OCI-M2 (cell line): ENCODE results near the gene THRB.
"Not testable (repeated sequence)": the region's sequence is repeated elsewhere in the genome, so short reads cannot be mapped to it uniquely, and the experiment has no call there.

Experiments used
- DNase-seq: peaks from one replicate; lab custom pipeline; 2025; ENCODE audit not compliant: unreplicated experiment; lab: John Stamatoyannopoulos, UW

Gene THRB

GRCh38 chr3:24450160-24450907, 44.3 kb downstream of the THRB start:
- no peak for DNase-seq

- DNase-seq = no peak
Observed at GRCh38 chr3:24447836-24448235, 46.8 kb downstream of the THRB start.

DNA sequence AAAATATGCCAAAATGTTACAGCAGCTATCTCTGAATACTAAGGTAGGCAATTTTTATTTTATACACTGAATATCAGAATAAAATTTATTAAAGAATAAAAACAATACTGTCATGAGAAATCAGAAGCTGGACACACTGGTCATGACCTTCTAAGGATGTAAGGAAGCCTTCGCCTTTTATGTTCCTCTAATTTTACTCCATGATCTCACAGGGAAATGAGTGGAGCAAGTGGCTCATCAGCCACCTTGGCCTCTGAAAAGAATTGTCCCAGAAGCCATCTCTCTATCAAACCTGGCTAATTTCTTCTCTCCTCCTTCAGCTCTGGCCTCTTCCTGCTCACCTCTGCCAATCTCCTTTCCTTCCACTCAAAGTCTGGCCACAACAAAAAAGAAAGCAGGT, 48.6 kb downstream of the THRB start:
- DNase-seq = no peak

DNA sequence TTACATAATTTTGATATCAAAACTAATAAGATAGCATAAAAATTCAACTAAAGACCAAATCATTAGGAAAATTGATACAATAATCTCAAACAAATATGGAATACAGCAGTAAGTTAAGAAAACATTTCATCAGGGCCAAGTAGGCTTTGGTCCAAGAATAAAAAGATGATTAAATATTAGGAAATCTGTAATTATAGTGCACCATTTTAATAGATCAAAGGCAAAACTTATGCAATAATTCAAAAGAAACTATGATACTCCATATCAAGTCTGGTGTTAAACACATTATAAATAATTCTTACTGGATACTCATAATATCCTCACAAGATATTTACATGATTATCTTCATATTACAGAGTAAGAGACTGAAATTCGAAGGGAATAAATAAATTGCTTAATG, 51.2 kb downstream of the THRB start:
- DNase-seq = no peak

GRCh38 chr3:24440760-24441464, 53.7 kb downstream of the THRB start:
- no peak for DNase-seq

DNA sequence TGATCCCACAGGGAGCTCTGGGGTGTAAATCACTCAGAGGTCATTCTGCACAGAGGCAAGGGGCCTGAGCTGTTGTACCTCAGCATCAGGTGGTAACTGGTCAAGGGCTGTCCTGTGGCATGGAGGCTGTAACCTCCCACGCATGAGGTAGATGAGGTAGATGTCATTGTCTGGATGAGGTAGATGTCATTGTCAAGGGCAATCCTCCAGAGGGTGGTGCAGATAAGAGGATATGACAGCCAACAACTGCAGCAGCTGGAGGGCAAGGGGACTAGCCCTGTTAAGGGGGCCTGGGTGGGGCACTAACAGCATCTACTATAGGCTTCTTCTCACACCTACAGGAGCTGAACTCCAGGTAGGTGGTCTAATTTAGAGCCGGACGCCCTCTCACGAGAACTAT, 55.6 kb downstream of the THRB start:
- no peak for DNase-seq

DNA sequence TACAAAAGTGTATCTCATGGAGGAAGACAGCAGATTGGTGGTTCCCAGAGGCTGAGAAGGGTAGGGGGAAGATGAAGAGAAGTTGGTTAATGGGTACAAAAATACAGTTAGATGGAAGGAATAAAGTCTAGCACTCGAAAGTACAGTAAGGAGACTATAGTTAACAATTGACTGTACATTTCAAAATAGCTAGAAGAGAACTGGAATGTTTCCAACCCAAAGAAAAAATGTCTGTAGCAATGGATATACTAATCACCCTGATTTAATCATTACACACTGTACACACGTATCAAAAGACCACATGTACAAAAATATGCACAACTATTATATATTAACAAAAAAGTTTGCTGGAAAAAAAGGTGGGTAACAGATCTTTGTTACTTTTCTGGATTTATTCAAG, 57.3 kb downstream of the THRB start:
- no peak for DNase-seq

DNA sequence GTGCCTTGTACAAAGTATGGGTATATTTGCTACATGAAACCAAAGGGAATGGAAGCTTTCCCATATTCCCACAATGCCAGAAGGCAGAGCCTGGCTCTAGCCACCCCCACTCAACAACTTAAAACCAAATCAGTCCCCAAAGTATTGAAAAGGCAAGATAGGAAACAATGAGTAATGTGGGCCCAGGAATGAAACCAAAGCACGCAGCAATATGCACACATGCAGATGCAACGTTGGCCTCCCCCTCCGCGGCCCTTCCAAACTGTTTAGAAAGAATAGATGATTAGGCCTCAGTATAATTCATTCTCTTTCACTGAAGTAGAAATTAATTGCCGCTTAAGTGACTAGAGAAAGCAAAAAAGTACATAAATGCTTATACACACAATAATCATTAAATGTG, 59.1 kb downstream of the THRB start:
- no peak for DNase-seq

DNA sequence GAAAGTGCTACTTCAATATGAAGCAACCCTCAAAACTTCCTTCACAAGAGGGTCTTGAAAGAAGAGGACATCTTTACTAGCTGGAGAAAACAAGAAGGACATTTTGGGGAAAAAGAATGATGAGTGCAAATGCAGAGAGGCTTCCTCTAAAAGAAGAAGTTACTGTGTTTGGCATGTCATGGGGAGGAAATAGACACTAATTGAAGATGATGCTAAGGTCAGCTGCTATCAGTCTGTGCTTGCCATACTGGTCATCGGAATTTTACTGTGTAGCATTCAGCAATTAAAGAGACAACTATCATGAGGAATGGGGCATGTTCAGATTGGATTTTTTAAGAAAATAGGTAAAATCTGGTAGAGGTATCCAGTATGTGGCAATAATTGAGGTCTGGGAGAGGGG, 60.0 kb downstream of the THRB start:
- DNase-seq = no peak

DNA sequence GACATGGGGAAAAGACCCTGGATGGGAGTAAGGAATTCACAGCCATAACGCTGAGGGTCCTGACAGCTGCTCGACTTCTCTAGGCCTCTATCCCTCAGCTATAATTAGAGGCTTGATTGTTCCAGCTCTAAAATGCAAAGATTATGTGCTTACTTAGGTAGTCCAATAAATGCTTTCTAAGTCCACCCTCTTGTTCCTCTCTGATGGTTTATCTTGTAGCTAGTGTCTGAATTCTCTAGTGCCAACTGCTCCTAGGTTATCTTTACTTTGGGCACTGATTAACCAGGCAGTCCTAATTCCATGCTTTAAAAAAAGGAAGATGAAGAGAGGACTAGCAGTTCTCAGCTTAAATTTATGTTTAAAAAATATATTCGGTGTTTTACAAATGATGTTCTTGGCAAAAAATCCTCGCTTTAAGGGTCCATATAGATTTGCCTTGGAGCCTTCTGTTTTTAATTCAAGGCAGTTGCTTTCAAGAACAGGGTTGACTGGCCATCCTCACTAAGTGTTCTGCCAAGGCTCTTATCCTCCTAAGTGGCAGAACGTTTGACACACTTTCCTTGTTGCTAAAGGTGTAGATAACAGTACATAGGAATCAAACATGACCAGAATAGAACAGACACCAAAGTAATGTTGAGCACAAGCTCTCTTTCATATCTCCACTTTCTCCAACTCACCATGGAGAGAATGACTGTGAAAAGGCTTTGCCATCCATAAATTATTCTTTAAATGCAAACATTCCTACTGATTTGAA, 60.6 kb downstream of the THRB start:
- DNase-seq = no peak

DNA sequence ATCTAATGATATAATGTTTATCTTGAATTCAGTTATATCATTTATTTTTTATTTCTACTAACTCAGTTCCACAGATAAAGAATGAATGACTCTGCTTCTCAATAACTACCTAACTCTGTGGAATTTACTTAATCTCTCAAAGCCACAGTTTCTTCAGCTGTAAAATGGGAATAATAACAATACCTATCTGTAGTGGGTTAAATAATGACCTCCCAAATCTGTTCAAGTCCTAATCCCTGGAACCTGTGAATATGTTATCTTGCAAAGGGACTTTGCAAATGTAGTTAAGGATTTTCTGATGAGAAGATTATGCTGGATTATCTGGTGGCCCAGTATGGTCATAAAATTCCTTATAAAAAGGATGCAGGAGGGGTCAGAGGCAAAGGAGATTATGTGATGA, 61.7 kb downstream of the THRB start:
- DNase-seq = no peak

GRCh38 chr3:24428481-24428880, 66.2 kb downstream of the THRB start:
- DNase-seq = no peak

DNA sequence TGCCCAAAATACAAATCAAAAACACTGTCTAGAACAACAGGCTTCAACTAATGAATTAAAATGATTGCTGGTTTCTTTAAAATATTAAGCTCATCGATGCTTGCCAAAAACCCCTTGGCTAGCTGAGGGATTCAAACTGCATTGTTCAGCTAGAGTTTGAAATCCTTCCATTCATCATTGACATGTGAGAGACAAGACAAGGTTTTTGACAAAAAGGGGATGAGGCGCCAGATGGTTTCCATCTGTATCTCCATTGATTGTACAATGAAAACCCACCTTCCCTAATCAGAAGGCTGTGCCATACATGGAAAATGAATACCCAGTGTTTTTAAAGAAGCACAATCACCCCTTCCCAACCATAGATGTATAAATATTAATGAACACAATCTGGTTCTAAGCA, 67.8 kb downstream of the THRB start:
- DNase-seq = no peak

DNA sequence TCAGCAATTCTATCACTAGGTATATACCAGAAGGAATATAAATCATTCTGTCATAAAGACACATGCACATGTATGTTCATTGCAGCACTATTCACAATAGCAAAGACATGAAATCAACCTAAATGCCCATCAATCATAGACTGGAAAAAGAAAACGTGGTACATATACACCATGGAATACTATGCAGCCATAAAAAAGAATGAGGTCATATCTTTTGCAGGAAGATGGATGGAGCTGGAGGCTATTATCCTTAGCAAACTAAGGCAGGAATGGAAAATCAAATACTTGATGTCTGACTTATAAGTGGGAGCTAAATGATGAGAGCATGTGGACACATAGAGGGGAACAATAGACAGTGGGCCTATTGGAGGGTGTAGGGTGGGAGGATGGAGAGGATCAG, 73.8 kb downstream of the THRB start:
- not testable (repeated sequence) for DNase-seq

GRCh38 chr3:24420224-24420623, 74.4 kb downstream of the THRB start:
- DNase-seq = no peak

GRCh38 chr3:24419067-24419791, 75.4 kb downstream of the THRB start:
- DNase-seq = no peak

GRCh38 chr3:24417730-24418129, 76.9 kb downstream of the THRB start:
- no peak for DNase-seq

- no peak for DNase-seq
Observed at GRCh38 chr3:24416224-24416623, 78.4 kb downstream of the THRB start.

GRCh38 chr3:24415824-24416223, 78.8 kb downstream of the THRB start:
- no peak for DNase-seq

DNA sequence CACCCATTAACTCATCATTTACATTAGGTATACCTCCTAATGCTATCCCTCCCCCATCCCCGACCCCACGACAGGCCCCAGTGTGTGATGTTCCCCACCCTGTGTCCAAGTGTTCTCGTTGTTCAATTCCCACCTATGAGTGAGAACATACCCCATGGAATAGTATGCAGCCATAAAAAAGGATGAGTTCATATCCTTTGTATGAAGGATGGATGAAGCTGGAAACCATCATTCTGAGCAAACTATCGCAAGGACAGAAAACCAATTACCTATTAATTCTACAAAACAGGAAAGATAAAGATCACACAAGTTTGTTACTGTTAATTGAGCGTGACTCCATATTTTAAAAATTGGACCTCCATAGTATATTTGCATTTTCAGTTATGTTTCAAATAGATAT, 81.0 kb downstream of the THRB start:
- not testable (repeated sequence) for DNase-seq

- no peak for DNase-seq
Observed at GRCh38 chr3:24410860-24411259, 83.8 kb downstream of the THRB start.
